ENCODE results near the gene TNRC18.

TNRC18 gene

DNA sequence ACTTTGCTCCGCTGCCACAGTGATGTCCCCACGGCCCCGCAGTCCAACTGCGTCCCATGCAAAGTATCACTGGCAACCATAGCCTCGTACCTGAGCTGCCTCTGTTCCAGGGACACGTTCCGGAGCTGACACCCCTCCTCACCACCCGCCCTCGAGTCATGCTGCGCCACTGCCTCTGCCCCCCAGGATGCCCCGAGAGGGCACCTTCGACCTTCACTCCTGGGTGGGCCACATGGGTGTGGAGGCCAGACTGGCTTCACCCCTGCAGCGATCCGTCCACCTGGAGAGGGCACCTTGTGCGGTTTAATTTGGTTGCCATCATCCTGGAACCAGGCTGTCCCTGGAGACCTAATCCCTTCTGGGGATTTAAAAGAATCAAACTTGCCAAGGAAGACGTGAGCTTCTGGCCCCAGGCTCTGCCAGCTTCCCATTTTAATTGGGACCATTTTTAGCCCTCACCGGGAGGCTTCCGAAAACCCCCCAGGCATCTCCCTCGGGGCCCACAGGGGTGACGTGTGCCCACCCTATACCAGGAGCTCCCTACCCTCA lies 19.2 kb upstream of the TNRC18 start:
- H2AFZ ChIP-seq (ENCODE audit: low read depth): no peak overlapping the region
- no peaks in the 10 kb centered on the region for H3K36me3 ChIP-seq (ENCODE audit: insufficient read depth)

DNA sequence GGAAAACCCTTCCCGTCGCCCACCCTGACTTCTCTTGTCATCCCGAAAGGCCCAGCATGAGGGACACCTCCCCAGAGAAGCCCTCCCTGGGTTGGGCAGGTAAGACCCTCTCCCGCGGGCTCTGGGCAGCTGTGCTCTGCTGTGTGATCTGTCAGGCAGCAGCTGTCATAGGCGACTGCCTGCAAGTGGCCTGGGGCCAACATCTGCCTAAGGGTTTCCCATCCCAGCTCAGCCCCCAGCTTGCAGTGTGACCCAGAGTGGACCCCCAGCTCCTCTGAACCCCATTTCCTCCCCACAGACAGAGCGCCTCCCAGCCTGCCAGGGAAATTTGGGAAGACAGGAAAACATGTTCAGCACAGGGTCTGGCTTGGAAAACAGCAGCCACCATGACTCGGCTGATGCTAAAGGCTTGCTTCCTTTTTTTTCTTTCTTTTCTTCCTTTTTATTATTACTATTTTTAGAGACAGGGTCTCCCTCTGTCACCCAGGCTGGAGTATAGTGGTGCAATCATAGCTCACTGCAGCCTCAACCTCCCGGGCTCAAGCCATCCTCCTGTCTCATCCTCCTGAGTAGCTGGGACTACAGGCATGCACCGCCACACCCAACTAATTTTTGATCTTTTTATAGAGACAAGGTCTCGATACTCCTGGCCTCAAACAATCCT lies 18.3 kb upstream of the TNRC18 start:
- Histone ChIP-seq H3K9ac (no peak overlapping the region), H3K4me3 (IDR thresholded peaks at IDR 0.05; ENCODE audit: insufficient read depth, low read depth, low read length) (no peak overlapping the region), H3K27ac (no peak overlapping the region), H3K4me2 (no peak overlapping the region), H3K27me3 (ENCODE audit: insufficient read depth, low read depth) (no peaks in the 10 kb centered on the region), H4K20me1 (ENCODE audit: insufficient read depth) (no peaks in the 10 kb centered on the region), H2AFZ (ENCODE audit: low read depth) (no peak overlapping the region), H3K36me3 (ENCODE audit: insufficient read depth) (no peaks in the 10 kb centered on the region), H3K4me1 (ENCODE audit: low read depth, poor library complexity, severe bottlenecking) (no peaks in the 10 kb centered on the region), H3K79me2 (ENCODE audit: insufficient read depth, low read depth) (no peaks in the 10 kb centered on the region)
- no peak for TF ChIP-seq CTCF (conservative IDR thresholded peaks at IDR 0.05; ENCODE audit: low read depth, low read length)

More for the DNA sequence above, 19.2 kb upstream of the TNRC18 start:
- Histone ChIP-seq H4K20me1 (ENCODE audit: insufficient read depth) (no peaks in the 10 kb centered on the region), H3K79me2 (ENCODE audit: insufficient read depth, low read depth) (no peaks in the 10 kb centered on the region), H3K4me1 (ENCODE audit: low read depth, poor library complexity, severe bottlenecking) (no peaks in the 10 kb centered on the region), H3K4me3 (IDR thresholded peaks at IDR 0.05; ENCODE audit: insufficient read depth, low read depth, low read length) (no peak overlapping the region), H3K27ac (no peak overlapping the region), H3K27me3 (ENCODE audit: insufficient read depth, low read depth) (no peaks in the 10 kb centered on the region), H3K4me2 (no peak overlapping the region), H3K9ac (no peak overlapping the region)
- no peak for TF ChIP-seq CTCF (conservative IDR thresholded peaks at IDR 0.05; ENCODE audit: low read depth, low read length)

DNA sequence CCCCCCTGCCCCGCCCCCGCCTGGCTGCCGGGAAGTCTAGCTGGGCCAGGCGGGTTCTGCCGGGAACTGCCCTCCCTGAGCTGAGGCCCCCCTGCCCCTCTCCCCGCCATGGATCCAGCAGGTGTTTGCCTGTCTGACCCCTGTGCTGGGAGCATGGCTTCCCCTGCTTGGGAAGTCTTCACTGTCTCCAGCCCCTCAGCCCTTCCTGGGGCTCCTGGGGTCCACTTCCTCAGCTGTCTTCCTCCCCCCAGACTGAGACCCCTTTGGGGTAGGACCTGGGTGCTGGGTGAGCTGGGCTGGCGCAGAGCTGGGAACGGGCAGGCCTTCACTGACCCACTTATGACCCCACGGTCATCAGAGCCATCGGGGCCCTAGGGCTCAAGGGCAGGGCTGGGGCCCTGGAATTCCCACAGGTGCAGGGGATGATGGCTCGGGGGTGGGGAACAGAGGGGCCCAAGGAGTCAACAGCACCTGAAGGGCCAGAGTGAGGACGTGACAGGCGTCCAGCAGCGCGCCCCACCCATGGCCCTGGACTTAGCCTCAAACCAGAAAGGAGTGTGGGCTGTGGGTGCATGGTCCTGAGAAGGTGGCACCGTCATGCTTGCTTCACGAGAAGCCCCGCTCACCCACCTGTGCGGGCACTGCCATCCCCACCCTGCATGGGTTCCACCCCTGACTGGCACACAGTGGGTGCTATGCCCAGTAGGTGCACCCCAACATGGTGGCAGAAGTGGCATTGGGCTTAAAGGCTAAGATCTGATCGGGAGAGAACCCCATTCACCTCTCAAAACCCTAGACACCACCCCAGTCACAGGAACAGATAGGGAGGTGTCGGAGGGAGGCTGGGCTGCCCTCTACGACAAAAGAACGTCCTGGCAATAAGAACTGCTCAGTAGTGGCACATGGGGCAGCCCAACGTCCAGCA lies 16.2 kb upstream of the TNRC18 start:
- Histone ChIP-seq H3K4me2 (no peak overlapping the region), H3K4me1 (ENCODE audit: low read depth, poor library complexity, severe bottlenecking) (no peaks in the 10 kb centered on the region), H3K79me2 (ENCODE audit: insufficient read depth, low read depth) (no peaks in the 10 kb centered on the region), H3K4me3 (IDR thresholded peaks at IDR 0.05; ENCODE audit: insufficient read depth, low read depth, low read length) (no peak overlapping the region), H2AFZ (ENCODE audit: low read depth) (no peak overlapping the region), H3K27me3 (ENCODE audit: insufficient read depth, low read depth) (no peaks in the 10 kb centered on the region), H3K36me3 (ENCODE audit: insufficient read depth) (no peaks in the 10 kb centered on the region), H3K9ac (no peak overlapping the region), H3K27ac (no peak overlapping the region), H4K20me1 (ENCODE audit: insufficient read depth) (no peaks in the 10 kb centered on the region)
- TF ChIP-seq CTCF (conservative IDR thresholded peaks at IDR 0.05; ENCODE audit: low read depth, low read length): no peak

DNA sequence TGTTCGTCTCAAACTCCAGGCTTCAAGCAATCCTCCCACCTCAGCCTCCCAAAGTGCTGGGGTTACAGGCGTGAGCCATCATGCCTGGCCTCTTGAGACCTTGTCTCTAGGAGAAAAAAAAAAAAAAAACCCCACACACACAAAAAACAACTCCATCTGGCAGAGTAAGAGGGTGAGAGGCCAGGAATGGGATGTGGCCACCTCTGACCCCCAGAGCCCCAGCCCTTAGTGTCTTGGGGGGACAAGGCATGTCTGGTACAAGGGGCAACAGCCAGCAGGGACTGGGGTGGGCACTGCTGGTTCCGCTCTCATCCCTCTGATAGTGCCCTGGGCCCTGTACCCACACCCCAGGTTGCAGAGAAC lies 15.6 kb upstream of the TNRC18 start:
- no peak overlapping the region for H3K4me2 ChIP-seq
- H3K4me1 ChIP-seq (ENCODE audit: low read depth, poor library complexity, severe bottlenecking): no peaks in the 10 kb centered on the region

More for the DNA sequence above, 15.6 kb upstream of the TNRC18 start:
- H3K27me3 ChIP-seq (ENCODE audit: insufficient read depth, low read depth): no peaks in the 10 kb centered on the region
- no peaks in the 10 kb centered on the region for H3K79me2 ChIP-seq (ENCODE audit: insufficient read depth, low read depth)
- H2AFZ ChIP-seq (ENCODE audit: low read depth): no peak overlapping the region
- no peaks in the 10 kb centered on the region for H4K20me1 ChIP-seq (ENCODE audit: insufficient read depth)
- no peaks in the 10 kb centered on the region for H3K36me3 ChIP-seq (ENCODE audit: insufficient read depth)
- TF ChIP-seq CTCF (conservative IDR thresholded peaks at IDR 0.05; ENCODE audit: low read depth, low read length): no peak
- H3K27ac ChIP-seq: no peak overlapping the region
- H3K9ac ChIP-seq: no peak overlapping the region
- no peak overlapping the region for H3K4me3 ChIP-seq (IDR thresholded peaks at IDR 0.05; ENCODE audit: insufficient read depth, low read depth, low read length)

All from KMS-11 (cell line).